ENCODE results near the gene SYNGR2.
A peak's percentile ranks its signal among the peaks of the same experiment; 100 is the strongest.

SYNGR2 gene

GRCh38 chr17:78183916-78184315 lies 15.5 kb downstream of the SYNGR2 start:
- TF ChIP-seq CTCF (IDR thresholded peaks at IDR 0.05; ENCODE audit: insufficient read depth, low read depth, low read length, missing control alignments): no peak
- no peak overlapping the region for H3K4me3 ChIP-seq (ENCODE audit: low read depth, low read length)

GRCh38 chr17:78184351-78184750 lies 16.0 kb downstream of the SYNGR2 start:
- H3K4me3 ChIP-seq (ENCODE audit: low read depth, low read length): no peak overlapping the region
- no peak for DNase-seq (ENCODE audit: low read depth)
- no peak for TF ChIP-seq CTCF (IDR thresholded peaks at IDR 0.05; ENCODE audit: insufficient read depth, low read depth, low read length, missing control alignments)

More at GRCh38 chr17:78183916-78184315, 15.5 kb downstream of the SYNGR2 start:
- DNase-seq (ENCODE audit: low read depth): no peak

- DNase-seq (ENCODE audit: low read depth): no peak
- H3K4me3 ChIP-seq (ENCODE audit: low read depth, low read length): no peak overlapping the region
- TF ChIP-seq CTCF (IDR thresholded peaks at IDR 0.05; ENCODE audit: insufficient read depth, low read depth, low read length, missing control alignments): no peak
These were observed 16.5 kb downstream of the SYNGR2 start for GRCh38 chr17:78184868-78185267.

GRCh38 chr17:78185981-78186691 lies 17.8 kb downstream of the SYNGR2 start:
- H3K4me3 ChIP-seq (ENCODE audit: low read depth, low read length): peak overlapping the region; percentile 75
- TF ChIP-seq CTCF (IDR thresholded peaks at IDR 0.05; ENCODE audit: insufficient read depth, low read depth, low read length, missing control alignments): no peak
- DNase-seq (ENCODE audit: low read depth): peak; percentile 56

- H3K4me3 ChIP-seq (ENCODE audit: low read depth, low read length): peak within 1 kb of the TSS; percentile 94
- peak; percentile 99 for DNase-seq (ENCODE audit: low read depth)
- TF ChIP-seq CTCF (IDR thresholded peaks at IDR 0.05; ENCODE audit: insufficient read depth, low read depth, low read length, missing control alignments): peak; percentile 26
These were observed 18.6 kb downstream of the SYNGR2 start, which contains the start of the genes AFMID and TK1 for GRCh38 chr17:78186692-78187595. TSS of gene AFMID (plus strand) at chr17:78187362. CDS start at chr17:78187371, 9 bp downstream. TSS of gene TK1 (minus strand) at chr17:78187052. CDS start at chr17:78186994, 58 bp downstream.

- H3K4me3 ChIP-seq (ENCODE audit: low read depth, low read length): no peak overlapping the region
- TF ChIP-seq CTCF (IDR thresholded peaks at IDR 0.05; ENCODE audit: insufficient read depth, low read depth, low read length, missing control alignments): no peak
- DNase-seq (ENCODE audit: low read depth): no peak
These were observed 28.3 kb downstream of the SYNGR2 start for GRCh38 chr17:78196716-78197115.

Data from GM12865 (cell line).